ENCODE results near the gene EDN1.
"Not testable (repeated sequence)": the region's sequence is repeated elsewhere in the genome, so short reads cannot be mapped to it uniquely, and the experiment has no call there.

GRCh38 chr6:12320074-12320473 is 29.9 kb downstream of the EDN1 start:
- TF ChIP-seq, protein P1, sequence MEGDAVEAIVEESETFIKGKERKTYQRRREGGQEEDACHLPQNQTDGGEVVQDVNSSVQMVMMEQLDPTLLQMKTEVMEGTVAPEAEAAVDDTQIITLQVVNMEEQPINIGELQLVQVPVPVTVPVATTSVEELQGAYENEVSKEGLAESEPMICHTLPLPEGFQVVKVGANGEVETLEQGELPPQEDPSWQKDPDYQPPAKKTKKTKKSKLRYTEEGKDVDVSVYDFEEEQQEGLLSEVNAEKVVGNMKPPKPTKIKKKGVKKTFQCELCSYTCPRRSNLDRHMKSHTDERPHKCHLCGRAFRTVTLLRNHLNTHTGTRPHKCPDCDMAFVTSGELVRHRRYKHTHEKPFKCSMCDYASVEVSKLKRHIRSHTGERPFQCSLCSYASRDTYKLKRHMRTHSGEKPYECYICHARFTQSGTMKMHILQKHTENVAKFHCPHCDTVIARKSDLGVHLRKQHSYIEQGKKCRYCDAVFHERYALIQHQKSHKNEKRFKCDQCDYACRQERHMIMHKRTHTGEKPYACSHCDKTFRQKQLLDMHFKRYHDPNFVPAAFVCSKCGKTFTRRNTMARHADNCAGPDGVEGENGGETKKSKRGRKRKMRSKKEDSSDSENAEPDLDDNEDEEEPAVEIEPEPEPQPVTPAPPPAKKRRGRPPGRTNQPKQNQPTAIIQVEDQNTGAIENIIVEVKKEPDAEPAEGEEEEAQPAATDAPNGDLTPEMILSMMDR (conservative IDR thresholded peaks at IDR 0.05 in 1 of 2, IDR thresholded peaks at IDR 0.05 in 1 of 2; ENCODE audit: low read depth in 1 of 2, low read length in 2 of 2), result not testable (repeated sequence)
- TF ChIP-seq EZH2 (IDR thresholded peaks at IDR 0.05; ENCODE audit: low read length, missing control alignments), result not testable (repeated sequence)

Data from fibroblast of lung (primary cell).